Stimulated activated CD8-positive, alpha-beta memory T cell treated with anti-CD3 and anti-CD28 coated beads, Interleukin-4, amount 100 ng/mL, for 24 hours (primary cell): ENCODE results near the gene PHAX.
"Not testable (repeated sequence)": the region's sequence is repeated elsewhere in the genome, so short reads cannot be mapped to it uniquely, and the experiment has no call there.

Experiments used
- DNase-seq: peaks from one replicate; pipeline ENCODE4 v3.0.0-alpha.2; 2020; ENCODE audit warnings: low read depth

Gene PHAX

GRCh38 chr5:126605525-126605924 lies 4.8 kb downstream of the PHAX start:
- no peak for DNase-seq

DNA sequence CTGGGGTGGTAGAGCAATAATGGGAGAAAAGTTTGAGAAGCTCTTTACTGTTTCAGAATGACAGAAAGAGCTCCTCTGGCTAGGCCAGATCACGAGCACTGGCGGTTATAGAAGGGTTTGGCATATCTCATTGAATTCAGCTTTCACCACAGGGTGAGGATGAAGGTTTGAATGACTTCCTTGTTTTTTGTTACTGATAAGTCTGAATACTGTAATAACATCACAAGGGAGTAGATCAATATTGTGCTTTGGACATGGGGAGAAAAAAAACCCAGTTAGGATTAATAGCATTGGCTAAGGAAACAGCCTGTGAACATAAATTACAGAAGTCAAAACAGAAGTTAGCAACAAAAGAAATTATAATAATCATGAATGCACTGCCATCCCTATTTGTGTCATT lies 9.4 kb downstream of the PHAX start:
- no peak for DNase-seq

DNA sequence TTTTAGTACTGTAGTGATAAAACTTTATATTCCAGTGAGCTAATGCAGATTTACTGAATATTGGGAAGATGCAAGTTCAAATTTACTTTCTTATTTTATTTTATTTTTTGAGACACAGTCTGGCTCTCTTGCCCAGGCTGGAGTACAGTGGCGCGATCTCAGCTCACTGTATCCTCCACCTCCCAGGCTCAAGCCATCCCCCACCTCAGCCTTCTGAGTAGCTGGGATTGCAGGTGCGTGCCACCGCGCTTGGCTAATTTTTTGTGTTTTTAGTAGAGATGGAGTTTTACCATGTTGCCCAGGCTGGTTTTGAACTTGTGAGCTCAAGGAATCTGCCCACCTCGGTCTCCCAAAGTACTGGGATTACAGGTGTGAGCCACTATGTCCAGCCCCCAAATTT lies 9.9 kb downstream of the PHAX start:
- no peak for DNase-seq

GRCh38 chr5:126613941-126614592 lies 13.3 kb downstream of the PHAX start:
- DNase-seq: no peak

- no peak for DNase-seq
Observed at GRCh38 chr5:126615286-126615685, 14.5 kb downstream of the PHAX start.

- not testable (repeated sequence) for DNase-seq
Observed at GRCh38 chr5:126617603-126618002, 16.9 kb downstream of the PHAX start.

DNA sequence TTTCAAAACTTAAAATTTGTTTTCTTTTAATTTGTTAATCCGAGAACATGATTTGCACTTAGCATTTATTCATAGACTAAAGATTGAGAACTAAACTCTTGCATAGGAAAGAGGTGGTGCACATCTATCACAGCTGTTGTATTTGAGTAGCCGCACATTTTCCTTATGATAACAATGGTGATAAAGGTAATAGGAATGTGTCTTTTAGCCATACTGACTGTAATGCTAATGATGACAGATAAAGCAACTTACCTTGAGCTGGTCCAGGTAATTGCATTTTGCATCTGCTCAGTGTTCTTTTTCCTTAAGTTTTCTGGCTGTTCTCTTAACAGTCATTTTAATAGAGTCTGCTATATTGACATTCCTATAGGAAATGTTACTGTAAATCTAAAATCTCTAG lies 19.0 kb downstream of the PHAX start:
- no peak for DNase-seq

DNA sequence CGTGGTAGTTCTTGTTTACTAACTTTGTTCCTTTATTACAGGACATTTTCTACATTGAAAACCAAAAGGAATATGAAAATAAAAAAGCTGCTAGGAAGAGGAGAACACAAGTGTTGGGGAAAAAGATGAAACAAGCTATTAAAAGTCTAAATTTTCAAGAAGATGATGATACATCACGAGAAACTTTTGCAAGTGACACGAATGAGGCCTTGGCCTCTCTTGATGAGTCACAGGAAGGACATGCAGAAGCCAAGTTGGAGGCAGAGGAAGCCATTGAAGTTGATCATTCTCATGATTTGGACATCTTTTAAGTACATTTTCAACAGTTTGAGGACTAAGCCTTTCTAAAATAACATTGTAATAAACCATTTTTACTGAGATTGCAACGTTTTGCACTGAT lies 23.8 kb downstream of the PHAX start:
- DNase-seq: no peak

DNA sequence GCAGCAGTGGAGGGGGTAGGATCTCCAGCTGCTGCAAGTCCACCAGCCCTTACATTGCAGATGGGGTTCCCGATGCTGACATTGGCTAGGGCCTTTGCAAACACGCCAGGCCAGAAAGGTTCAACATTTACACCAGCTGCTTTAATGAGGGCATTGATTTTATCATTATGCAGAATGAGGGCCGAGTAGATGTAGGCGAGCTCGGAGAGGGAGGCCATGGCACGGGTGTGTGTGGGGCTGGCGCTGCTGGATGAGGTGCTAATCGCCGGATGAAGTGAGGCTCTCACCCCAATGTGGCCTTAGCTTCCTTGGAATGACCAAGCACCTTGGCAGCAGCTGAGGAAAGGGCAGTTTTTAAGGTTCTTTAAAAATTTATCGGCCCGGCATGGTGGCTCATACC lies 27.4 kb downstream of the PHAX start:
- DNase-seq: no peak

DNA sequence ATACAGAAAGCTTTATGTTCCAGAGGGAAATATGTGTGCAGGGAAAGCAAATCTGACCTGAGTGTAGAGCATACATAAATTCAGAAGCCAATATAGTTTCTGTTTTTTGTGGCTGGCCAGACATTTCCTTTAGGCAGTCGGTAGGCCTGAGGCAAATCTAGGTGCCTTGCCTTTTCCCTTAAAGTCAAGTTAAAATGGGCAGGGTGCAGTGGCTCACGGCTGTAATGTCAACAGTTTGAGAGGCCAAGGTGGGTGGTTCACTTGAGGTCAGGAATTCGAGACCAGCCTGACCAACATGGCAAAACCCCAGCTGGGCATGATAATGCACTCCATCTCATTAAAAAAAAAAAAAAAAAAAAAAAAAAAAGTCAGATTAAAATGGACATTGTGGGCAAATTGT lies 31.2 kb downstream of the PHAX start:
- no peak for DNase-seq

GRCh38 chr5:126633552-126633951 lies 32.8 kb downstream of the PHAX start:
- no peak for DNase-seq

DNA sequence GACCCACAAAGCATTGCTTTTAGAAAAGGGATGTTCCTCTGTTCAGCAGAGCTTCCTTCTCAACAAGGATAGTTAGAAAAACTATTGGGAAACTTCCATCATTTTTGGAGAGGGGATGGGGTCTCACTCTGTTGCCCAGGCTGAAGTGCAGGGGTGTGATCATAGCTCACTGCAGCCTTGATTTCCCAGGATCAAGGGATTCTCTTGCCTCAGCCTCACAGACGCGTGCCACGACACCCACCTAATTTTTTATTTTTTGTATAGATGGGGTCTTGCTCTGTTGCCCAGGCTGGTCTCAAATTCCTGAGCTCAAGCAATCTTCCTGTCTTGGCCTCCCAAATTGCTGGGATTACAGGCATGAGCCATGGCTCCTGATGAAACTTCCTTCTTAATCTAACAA lies 34.8 kb downstream of the PHAX start:
- no peak for DNase-seq

- DNase-seq: no peak
Observed at GRCh38 chr5:126636956-126637355, 36.2 kb downstream of the PHAX start.

GRCh38 chr5:126640866-126641265 lies 40.1 kb downstream of the PHAX start:
- DNase-seq: no peak

GRCh38 chr5:126641387-126641786 lies 40.6 kb downstream of the PHAX start:
- no peak for DNase-seq

DNA sequence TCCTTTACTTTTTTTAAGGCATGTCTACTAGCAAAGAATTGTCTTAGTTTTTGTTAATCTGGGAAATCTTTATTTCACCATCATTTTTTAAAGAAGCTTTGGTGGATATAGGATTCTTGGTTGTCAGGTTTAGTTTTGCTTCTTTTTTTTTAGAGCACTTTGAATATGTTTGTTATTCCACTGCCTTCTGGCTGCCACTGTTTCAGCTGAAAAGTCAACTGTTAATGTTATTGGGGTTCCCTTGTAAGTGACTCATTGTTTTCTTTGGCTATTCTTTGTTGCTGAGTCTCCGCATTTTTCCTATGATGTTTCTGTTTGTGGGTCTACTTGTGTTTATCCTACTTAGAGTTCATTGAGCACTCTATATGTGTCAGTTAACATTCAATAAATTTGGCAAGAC lies 44.4 kb downstream of the PHAX start:
- DNase-seq: no peak

DNA sequence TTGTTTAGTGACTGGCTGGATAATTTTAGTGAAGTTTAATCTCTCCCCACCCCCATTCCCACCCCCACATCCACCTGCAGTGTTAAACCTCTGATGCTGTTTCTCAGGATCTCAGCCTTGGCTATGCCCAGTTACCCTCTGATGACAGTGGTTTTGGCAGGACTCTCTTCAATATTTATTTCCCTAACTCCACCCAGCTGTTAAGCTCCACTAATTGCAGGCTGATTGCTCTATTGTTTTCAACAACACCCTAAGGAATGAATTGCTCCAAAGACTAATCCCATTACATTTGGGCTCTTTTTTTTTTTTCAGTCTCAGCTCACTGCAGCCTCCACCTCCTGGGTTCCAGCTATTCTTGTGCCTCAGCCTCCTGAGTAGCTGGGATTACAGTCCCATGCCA lies 46.3 kb downstream of the PHAX start:
- no peak for DNase-seq

- no peak for DNase-seq
Observed at GRCh38 chr5:126648471-126648870, 47.7 kb downstream of the PHAX start.

DNA sequence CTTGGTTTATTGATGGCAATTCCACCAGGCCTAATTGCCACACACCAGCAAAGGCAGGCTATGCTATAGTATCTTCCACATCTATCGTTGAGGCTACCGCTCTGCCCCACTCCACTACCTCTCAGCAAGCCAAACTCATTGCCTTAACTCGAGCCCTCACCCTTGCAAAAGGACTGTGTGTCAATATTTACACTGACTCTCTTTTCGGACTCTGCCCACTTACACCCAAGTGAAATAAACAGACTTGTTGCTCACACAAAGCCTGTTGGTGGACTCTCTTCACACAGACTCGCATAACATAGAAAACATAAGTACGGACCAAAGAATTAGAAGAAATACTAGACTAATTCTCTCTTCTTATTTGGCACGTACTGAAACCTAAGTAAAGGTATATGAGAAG lies 48.3 kb downstream of the PHAX start:
- DNase-seq: not testable (repeated sequence)

GRCh38 chr5:126649709-126650108 lies 49.0 kb downstream of the PHAX start:
- not testable (repeated sequence) for DNase-seq

DNA sequence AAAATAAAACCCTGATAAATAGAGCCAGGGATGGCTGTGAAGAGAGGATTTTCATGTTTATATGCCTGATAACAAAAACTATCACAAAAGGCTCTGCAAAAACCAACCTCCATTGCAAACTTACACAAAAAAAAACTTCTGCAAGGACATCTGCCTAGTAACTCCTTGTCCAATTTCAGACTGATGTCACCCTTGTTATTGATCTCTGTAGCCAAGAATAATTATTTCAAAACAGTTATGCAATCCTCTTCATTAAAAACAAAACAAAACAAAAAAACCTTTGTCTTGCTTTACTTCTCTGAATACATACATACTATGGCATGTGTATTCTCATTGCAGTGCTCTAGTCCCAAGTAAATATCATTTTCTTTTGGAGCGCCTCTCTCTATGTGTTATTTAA lies 49.7 kb downstream of the PHAX start:
- DNase-seq: no peak

DNA sequence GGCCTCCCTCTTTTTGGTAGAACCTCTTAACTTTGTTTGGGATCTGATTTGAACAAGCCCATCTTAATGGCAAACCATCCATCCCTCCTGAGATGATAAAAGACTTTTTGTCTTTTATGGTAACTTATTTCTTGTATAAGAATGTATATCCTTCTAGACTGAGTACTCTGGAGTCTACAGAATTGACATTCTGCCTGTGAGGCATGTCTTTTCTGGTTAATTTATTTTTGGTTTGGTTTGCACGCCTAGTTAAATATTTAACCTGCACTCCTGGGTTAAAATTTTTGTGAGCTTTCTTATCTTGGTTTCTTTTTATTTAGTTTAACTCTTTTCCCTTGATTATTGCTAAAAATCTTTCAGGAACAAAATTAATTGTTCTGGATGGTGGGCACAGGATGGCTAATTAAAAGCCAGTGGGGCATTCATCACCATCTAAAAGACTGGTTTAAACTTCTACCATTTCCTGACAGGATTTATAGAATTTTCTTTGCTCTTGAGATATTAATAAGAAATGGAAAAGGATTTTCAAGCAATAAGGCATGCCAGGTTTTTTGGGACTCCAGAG lies 50.3 kb downstream of the PHAX start:
- DNase-seq: no peak

DNA sequence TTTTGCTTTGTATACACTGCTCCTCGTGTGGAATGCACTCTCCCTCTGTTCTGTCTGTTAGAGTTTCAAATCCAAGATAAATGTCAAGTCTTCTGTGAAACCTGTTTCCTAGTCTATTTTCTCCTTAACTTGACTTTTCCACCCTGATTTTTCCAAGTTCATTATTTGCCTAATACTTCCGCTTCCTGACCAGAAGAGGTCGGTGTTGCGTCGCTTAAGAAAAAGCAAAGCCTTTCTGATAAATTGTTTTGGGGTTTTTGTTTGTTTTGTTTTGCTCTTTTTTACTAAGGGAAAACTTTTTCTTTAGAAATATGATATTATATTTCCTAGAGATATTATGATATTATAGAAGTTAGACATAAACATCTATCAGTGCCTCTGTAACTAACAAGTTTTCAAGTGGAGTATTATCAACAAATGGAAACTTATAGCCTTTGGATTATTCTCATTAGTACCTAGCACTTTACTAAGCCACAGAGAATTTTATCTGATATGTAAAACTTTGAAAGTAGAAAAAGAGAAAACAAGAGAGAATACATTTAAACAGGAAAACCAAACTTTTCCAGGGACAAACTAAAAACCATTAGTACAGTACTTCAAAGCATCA lies 55.8 kb downstream of the PHAX start:
- no peak for DNase-seq

- no peak for DNase-seq
Observed at GRCh38 chr5:126658561-126658960, 57.8 kb downstream of the PHAX start.
